Lung (tissue), 12 donors: ENCODE results near the gene RHOT1. TPM values are rescaled to one million over a fixed set of nuclear protein-coding genes. Genes with fewer than 3 reads are reported as not detected.

ENCODE experiments used
- ATAC-seq: fragments of 200-7000 bp; cut with Tn5 transposase; one replicate; pipeline ENCODE4 v1.9.1; 2020; ENCODE audit warnings: moderate number of reproducible peaks; ENCODE audit not compliant: insufficient read depth, low FRiP score
- DNase-seq, 3 donors: peaks; one replicate each; pipeline ENCODE4 v3.0.0-alpha.2; 2013 to 2017
- H3K27ac ChIP-seq, 2 donors: one replicate each; pipeline ENCODE4 v1.5.1; 2013; ENCODE audit warnings: mild to moderate bottlenecking in 2 of 2, moderate library complexity in 2 of 2, control low read depth in 1 of 2, inconsistent platforms in 1 of 2, low read depth in 1 of 2, low read length in 1 of 2
- H3K27me3 ChIP-seq, 3 donors: one replicate each; pipeline ENCODE4 v1.5.1; 2013; ENCODE audit warnings: low read length in 2 of 3; ENCODE audit not compliant: control insufficient read depth in 3 of 3, insufficient read depth in 3 of 3
- H3K36me3 ChIP-seq, 4 donors: one replicate each; pipeline ENCODE4 v1.5.1; 2013; ENCODE audit warnings: low read length in 4 of 4, mild to moderate bottlenecking in 1 of 4, moderate library complexity in 1 of 4; ENCODE audit not compliant: control insufficient read depth in 4 of 4, insufficient read depth in 4 of 4
- H3K4me1 ChIP-seq, 5 donors: one replicate each; pipeline ENCODE4 v1.5.1; 2013; ENCODE audit warnings: low read length in 5 of 5, mild to moderate bottlenecking in 2 of 5, moderate library complexity in 1 of 5; ENCODE audit not compliant: control insufficient read depth in 5 of 5, insufficient read depth in 5 of 5
- H3K4me3 ChIP-seq: one replicate; pipeline ENCODE4 v1.5.1; 2013; ENCODE audit warnings: mild to moderate bottlenecking, control low read depth, moderate library complexity
- H3K9ac ChIP-seq, 2 donors: one replicate each; pipeline ENCODE4 v1.5.1; 2013; ENCODE audit warnings: low read length in 2 of 2, control low read depth in 1 of 2; ENCODE audit not compliant: insufficient read depth in 1 of 2
- H3K9me3 ChIP-seq, 4 donors: one replicate each; pipeline ENCODE4 v1.5.1; 2013; ENCODE audit warnings: low read length in 3 of 4, mild to moderate bottlenecking in 1 of 4, moderate library complexity in 1 of 4; ENCODE audit not compliant: control insufficient read depth in 4 of 4, insufficient read depth in 3 of 4
- WGBS, 2 donors: extraction: QIAGEN DNeasy Blood & Tissue Kit; methylation state at CpG; one replicate each; pipeline ENCODE4 v1.1.7; 2013; 5-methylcytosine and 5-hydroxymethylcytosine counted together
- polyA plus RNA-seq, 2 donors: library from polyadenylated mRNA; stranded (reverse); fragments of 200-250 nt; gene quantifications; one replicate each; pipeline ENCODE4 v1.2.1, GENCODE V29; 2013
- total RNA-seq, 2 donors: library from RNA; depleted of rRNA in 1 of 2; stranded (reverse); fragments of >200 nt in 1 of 2; gene quantifications; one replicate each; pipeline ENCODE4 v1.2.1, GENCODE V29; 2014 to 2021
- TF ChIP-seq, protein P1 (sequence below): IDR thresholded peaks from 2 replicates; pipeline ENCODE4 v1.5.1; 2012; ENCODE audit warnings: mild to moderate bottlenecking; ENCODE audit errors: control extremely low read depth, extremely low read depth
- donor health status: control.
- donor health status: control.
- donor health status: Bipolar disorder and iron deficiency.
- donor health status: healthy.
- donor health status: DM: yes; HTN: yes; CAD: no.

RHOT1 gene
- total and polyA plus RNA-seq, 4 donors = 28.5 to 90.5 (median 44.9) TPM

DNA sequence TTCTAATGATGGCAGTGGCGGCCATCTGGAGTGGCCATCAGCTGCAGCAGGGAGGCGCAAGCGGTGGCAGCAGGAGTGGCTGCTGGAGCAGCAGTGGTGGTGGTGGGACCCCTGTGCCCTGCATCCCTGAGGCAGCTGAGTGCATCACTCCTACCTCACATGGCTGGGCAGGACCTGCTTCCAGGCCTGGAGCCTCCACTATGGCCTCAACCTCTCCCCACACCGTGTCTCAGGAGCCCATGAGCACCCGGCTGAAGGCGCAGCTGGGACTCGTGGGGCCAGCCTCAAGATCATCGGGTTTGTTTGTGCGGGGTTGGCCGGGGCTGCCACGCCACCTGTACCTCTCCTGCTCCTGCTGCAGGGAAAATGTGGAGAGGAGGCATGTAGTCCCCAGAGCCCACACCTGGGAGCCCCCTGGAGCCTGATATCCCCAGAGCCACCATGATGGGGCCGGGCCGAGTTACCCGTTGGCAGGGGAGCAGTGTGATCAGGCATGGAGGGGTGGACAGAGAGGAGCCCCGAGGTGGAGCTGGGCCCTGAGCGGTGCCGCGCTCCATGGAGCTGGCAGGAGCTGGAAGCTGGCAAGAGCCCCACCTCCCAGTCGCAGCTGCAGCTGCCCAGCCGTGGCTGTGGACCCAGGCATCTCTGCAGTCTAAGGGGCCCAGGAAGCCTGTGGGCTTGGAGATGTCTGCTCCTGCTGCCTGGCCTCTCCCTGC, 16.7 kb downstream of the RHOT1 start:
- H3K27ac ChIP-seq = no peak overlapping the region
- no peak overlapping the region for H3K4me3 ChIP-seq
- peaks cover 5 to 20% (median 9%) of the 10 kb centered on the region in 4 donors for H3K36me3 ChIP-seq
- 96 to 97% methylated on average over 20 of the region's 20 CpGs for WGBS, 2 donors
- no peak for ATAC-seq
- no peaks in the 10 kb centered on the region for H3K4me1 ChIP-seq
- TF ChIP-seq, protein P1, sequence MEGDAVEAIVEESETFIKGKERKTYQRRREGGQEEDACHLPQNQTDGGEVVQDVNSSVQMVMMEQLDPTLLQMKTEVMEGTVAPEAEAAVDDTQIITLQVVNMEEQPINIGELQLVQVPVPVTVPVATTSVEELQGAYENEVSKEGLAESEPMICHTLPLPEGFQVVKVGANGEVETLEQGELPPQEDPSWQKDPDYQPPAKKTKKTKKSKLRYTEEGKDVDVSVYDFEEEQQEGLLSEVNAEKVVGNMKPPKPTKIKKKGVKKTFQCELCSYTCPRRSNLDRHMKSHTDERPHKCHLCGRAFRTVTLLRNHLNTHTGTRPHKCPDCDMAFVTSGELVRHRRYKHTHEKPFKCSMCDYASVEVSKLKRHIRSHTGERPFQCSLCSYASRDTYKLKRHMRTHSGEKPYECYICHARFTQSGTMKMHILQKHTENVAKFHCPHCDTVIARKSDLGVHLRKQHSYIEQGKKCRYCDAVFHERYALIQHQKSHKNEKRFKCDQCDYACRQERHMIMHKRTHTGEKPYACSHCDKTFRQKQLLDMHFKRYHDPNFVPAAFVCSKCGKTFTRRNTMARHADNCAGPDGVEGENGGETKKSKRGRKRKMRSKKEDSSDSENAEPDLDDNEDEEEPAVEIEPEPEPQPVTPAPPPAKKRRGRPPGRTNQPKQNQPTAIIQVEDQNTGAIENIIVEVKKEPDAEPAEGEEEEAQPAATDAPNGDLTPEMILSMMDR = no peak
- no peaks in the 10 kb centered on the region for H3K9me3 ChIP-seq
- no peak overlapping the region for H3K9ac ChIP-seq
- H3K27me3 ChIP-seq = no peaks in the 10 kb centered on the region
- DNase-seq = no peak

DNA sequence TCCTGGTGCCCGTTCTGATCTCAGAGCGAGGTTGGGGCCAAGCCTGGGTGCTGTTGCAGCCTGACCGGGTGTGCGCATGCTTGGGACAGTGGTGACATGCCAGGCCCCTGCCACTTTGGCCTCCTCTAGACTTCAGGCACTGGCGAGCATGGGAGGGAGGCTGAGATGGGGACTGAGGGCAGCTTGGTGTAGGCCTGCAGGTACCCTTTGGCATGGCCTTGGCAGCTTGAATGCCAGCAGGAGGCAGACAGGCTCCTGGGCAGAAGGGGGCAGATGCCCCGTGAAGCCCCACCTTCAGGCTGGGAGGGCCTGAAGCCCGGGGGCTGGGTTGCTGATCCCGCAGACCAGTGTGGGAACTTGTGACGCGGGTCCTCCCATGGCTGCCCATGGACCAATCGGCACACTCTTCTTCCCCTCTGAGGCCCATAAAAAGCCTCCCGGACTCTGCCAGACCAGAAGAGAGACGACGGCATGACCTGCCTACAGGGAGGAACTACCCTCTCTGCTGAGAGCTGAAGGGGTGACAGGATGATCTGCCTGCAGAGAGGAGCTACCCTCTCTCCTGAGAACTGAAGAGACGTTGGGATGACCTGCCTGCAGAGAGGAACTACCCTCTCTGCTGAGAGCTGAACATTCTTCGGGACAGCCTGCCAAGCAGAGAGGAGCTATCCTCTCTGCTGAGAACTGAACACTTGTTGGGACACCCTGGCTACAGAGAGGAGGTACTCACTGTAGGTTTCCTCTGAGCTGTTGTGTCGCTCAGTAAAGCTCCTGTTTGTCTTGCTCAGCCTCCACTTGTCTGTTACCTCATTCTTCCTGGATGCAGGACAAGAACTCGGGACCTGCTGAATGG, 17.5 kb downstream of the RHOT1 start:
- Histone ChIP-seq H3K27ac (no peak overlapping the region), H3K9ac (no peak overlapping the region), H3K27me3 (no peaks in the 10 kb centered on the region), H3K4me3 (no peak overlapping the region), H3K9me3 (no peaks in the 10 kb centered on the region), H3K36me3 (peaks cover 4 to 20% (median 9%) of the 10 kb centered on the region in 4 donors), H3K4me1 (no peaks in the 10 kb centered on the region)
- WGBS, 2 donors = 92 to 95% methylated on average over 18 of the region's 18 CpGs
- TF ChIP-seq, protein P1 = no peak
- DNase-seq (no peak), ATAC-seq (no peak)

DNA sequence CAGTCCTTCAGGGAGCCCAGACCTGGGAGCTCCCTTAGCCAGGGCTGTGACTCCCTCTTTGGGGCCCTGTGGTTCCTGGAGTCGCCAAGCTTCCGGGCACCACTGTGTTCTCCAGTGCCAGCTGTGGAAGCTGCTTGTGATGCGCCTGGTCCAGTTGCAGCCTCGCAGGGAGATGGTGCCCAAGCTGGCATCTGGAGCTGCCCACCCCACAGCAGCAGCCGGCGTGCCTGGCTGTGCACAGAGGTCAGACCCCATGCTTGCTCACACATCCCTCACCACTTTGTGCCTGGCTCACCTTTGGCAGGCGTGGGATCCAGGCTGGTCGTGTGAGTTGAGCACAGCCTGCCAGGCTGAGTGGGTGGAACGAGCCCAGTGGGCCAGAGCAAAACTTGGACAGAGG, 18.2 kb downstream of the RHOT1 start:
- no peaks in the 10 kb centered on the region for H3K4me1 ChIP-seq
- H3K9ac ChIP-seq = no peak overlapping the region
- WGBS, 2 donors = 96 to 98% methylated on average over 9 of the region's 9 CpGs
- no peak overlapping the region for H3K27ac ChIP-seq
- no peak overlapping the region for H3K4me3 ChIP-seq
- TF ChIP-seq, protein P1 = no peak
- H3K36me3 ChIP-seq = peaks cover 3 to 20% (median 8%) of the 10 kb centered on the region in 4 donors
- ATAC-seq (no peak), DNase-seq (no peak)
- H3K9me3 ChIP-seq = no peaks in the 10 kb centered on the region
- H3K27me3 ChIP-seq = no peaks in the 10 kb centered on the region
